PC-9 (cell line): ENCODE data around the gene PXT1.

ENCODE experiments used
- EZH2 ChIP-seq: fragments of 200-600 bp; sonication (generic); IDR thresholded peaks from 2 replicates; pipeline ENCODE4 v1.8.0; 2017; ENCODE audit warnings: antibody characterized with exemption, low read depth
- TF ChIP-seq, protein P1 (sequence below): fragments of 200-600 bp; sonication (generic); conservative IDR thresholded peaks from 2 replicates; pipeline ENCODE4 v1.6.1; 2017; ENCODE audit warnings: mixed run types, antibody characterized with exemption, mild to moderate bottlenecking, moderate library complexity

DNA sequence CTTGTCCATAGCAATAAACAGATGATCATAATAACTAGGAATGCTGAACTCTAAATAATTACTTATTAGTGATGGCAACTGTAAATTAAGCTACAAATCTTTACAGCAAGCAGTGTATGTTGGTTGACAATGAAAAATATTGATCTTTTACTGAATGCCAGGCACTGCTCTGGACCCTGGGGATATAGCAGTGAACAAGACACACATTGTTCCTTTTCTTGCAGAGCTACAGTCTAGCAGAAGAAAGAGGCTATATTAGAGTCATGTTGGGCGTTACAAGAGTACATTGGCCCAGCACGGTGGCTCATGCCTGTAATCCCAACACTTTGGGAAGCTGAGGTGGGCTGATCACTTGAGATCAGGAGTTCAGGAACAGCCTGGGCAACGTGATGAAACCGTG, 11.5 kb downstream of the PXT1 start:
- TF ChIP-seq, protein P1, sequence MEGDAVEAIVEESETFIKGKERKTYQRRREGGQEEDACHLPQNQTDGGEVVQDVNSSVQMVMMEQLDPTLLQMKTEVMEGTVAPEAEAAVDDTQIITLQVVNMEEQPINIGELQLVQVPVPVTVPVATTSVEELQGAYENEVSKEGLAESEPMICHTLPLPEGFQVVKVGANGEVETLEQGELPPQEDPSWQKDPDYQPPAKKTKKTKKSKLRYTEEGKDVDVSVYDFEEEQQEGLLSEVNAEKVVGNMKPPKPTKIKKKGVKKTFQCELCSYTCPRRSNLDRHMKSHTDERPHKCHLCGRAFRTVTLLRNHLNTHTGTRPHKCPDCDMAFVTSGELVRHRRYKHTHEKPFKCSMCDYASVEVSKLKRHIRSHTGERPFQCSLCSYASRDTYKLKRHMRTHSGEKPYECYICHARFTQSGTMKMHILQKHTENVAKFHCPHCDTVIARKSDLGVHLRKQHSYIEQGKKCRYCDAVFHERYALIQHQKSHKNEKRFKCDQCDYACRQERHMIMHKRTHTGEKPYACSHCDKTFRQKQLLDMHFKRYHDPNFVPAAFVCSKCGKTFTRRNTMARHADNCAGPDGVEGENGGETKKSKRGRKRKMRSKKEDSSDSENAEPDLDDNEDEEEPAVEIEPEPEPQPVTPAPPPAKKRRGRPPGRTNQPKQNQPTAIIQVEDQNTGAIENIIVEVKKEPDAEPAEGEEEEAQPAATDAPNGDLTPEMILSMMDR: no peak
- TF ChIP-seq EZH2: no peak
